Calu3 (cell line): ENCODE results near the gene DLX2. TPM values are rescaled to one million over a fixed set of nuclear protein-coding genes. Genes with fewer than 3 reads are reported as not detected.

ENCODE experiments used
- BruUV-seq: library from RNA; stranded (reverse); fragments of 400-500 nt; replicated peaks from 2 replicates; lab custom pipeline; 2021; lab: Mats Ljungman, UMichigan
- CTCF ChIA-PET: fragments of 300-600 bp; sonication (Branson Sonifier 250); formaldehyde crosslinking; loops from one replicate; lab custom pipeline; 2022; ENCODE audit warnings: antibody characterized with exemption; lab: Charles Lee
- DNase-seq: peaks from one replicate; pipeline ENCODE4 v3.0.0; 2022
- H3K27ac Mint-ChIP-seq: one replicate; pipeline ENCODE4 v1.8.0; 2022; ENCODE audit warnings: mixed read lengths; ENCODE audit not compliant: unreplicated experiment
- H3K27me3 Mint-ChIP-seq: one replicate; pipeline ENCODE4 v1.8.0; 2022; ENCODE audit warnings: mixed read lengths; ENCODE audit not compliant: unreplicated experiment
- H3K36me3 Mint-ChIP-seq: one replicate; pipeline ENCODE4 v1.8.0; 2022; ENCODE audit warnings: mild to moderate bottlenecking, moderate library complexity, mixed read lengths; ENCODE audit not compliant: insufficient read depth, unreplicated experiment
- H3K4me1 Mint-ChIP-seq: one replicate; pipeline ENCODE4 v1.8.0; 2022; ENCODE audit warnings: mild to moderate bottlenecking, low read depth, mixed read lengths; ENCODE audit not compliant: unreplicated experiment
- H3K4me3 Mint-ChIP-seq: one replicate; pipeline ENCODE4 v1.8.0; 2022; ENCODE audit warnings: mild to moderate bottlenecking, low read depth, moderate library complexity, mixed read lengths; ENCODE audit not compliant: unreplicated experiment
- H3K9me3 Mint-ChIP-seq: one replicate; pipeline ENCODE4 v1.8.0; 2022; ENCODE audit warnings: low read depth, mixed read lengths; ENCODE audit not compliant: unreplicated experiment
- CTCF ChIP-seq: fragments of 200-600 bp; IDR thresholded peaks from one replicate; pipeline ENCODE4 v1.8.0; 2022; ENCODE audit warnings: antibody characterized with exemption; ENCODE audit not compliant: unreplicated experiment
- intact Hi-C: fragments of 100-400 bp; cut with micrococcal nuclease; formaldehyde crosslinking; loops from one replicate; pipeline ENCODE4 v1.10.0; 2022; ENCODE audit not compliant: unreplicated experiment
- total RNA-seq: library from RNA; stranded (reverse); gene quantifications from 2 replicates; pipeline ENCODE4 v1.2.3, GENCODE V29; 2022

Gene DLX2
- total RNA-seq, 1 experiment from 2014 or later = not detected

GRCh38 chr2:172103471-172104272, 972 bp upstream of the DLX2 start:
- peak overlapping the region; percentile 98 for H3K4me3 Mint-ChIP-seq
- intact Hi-C loops = loop anchor here (1.0 to 10.0 kb wide), 5 partner anchors 99 to 531 kb away; partner anchors contain the start of genes HAT1 and SLC25A12
- BruUV-seq = no TSS peak
- H3K4me1 Mint-ChIP-seq = peaks cover 33% of the 10 kb centered on the region
- H3K27me3 Mint-ChIP-seq = peaks cover 64% of the 10 kb centered on the region
- peak; percentile 92 for DNase-seq
- peak overlapping the region; percentile 38 for H3K27ac Mint-ChIP-seq
- TF ChIP-seq CTCF = peak; percentile 89
- CTCF ChIA-PET = interaction anchor here (1.1 kb wide), 1 partner anchor 400 kb away, joined by 5 read pairs; no protein-coding TSS in a partner anchor
- H3K9me3 Mint-ChIP-seq = no peaks in the 10 kb centered on the region
- peaks cover 24% of the 10 kb centered on the region for H3K36me3 Mint-ChIP-seq

GRCh38 chr2:172101821-172102390, 794 bp downstream of the DLX2 start:
- H3K4me3 Mint-ChIP-seq = peak overlapping the region; percentile 98
- H3K36me3 Mint-ChIP-seq = peaks cover 24% of the 10 kb centered on the region
- CTCF ChIA-PET = interaction anchor here (0.5 to 1.2 kb wide), 3 partner anchors 14 to 581 kb away, joined by 3 to 5 read pairs (median 4); no protein-coding TSS in a partner anchor
- peaks cover 69% of the 10 kb centered on the region for H3K27me3 Mint-ChIP-seq
- H3K4me1 Mint-ChIP-seq = peaks cover 39% of the 10 kb centered on the region
- no peak for TF ChIP-seq CTCF
- BruUV-seq = TSS peak; percentile 29
- H3K27ac Mint-ChIP-seq = peak overlapping the region; percentile 83
- no peaks in the 10 kb centered on the region for H3K9me3 Mint-ChIP-seq
- intact Hi-C loops = loop anchor here (5.0 to 10.0 kb wide), 4 partner anchors 97 to 530 kb away; partner anchors contain the start of gene HAT1
- DNase-seq = peak; percentile 30

GRCh38 chr2:172100935-172101820, 1.5 kb downstream of the DLX2 start:
- no TSS peak for BruUV-seq
- peaks cover 20% of the 10 kb centered on the region for H3K36me3 Mint-ChIP-seq
- intact Hi-C loops = loop anchor here (5.0 to 10.0 kb wide), 4 partner anchors 96 to 529 kb away; partner anchors contain the start of gene HAT1

More at GRCh38 chr2:172100935-172101820, 1.5 kb downstream of the DLX2 start:
- Mint-ChIP-seq H3K27ac (no peak overlapping the region), H3K9me3 (no peaks in the 10 kb centered on the region), H3K27me3 (peaks cover 76% of the 10 kb centered on the region), H3K4me1 (peaks cover 45% of the 10 kb centered on the region), H3K4me3 (peak overlapping the region; percentile 98)
- TF ChIP-seq CTCF = no peak
- no peak for DNase-seq
- CTCF ChIA-PET = interaction anchor here (0.5 to 1.2 kb wide), 2 partner anchors 13 to 582 kb away, joined by 3 to 5 read pairs; no protein-coding TSS in a partner anchor
